ENCODE results near the gene SULF2.

The SULF2 gene

DNA sequence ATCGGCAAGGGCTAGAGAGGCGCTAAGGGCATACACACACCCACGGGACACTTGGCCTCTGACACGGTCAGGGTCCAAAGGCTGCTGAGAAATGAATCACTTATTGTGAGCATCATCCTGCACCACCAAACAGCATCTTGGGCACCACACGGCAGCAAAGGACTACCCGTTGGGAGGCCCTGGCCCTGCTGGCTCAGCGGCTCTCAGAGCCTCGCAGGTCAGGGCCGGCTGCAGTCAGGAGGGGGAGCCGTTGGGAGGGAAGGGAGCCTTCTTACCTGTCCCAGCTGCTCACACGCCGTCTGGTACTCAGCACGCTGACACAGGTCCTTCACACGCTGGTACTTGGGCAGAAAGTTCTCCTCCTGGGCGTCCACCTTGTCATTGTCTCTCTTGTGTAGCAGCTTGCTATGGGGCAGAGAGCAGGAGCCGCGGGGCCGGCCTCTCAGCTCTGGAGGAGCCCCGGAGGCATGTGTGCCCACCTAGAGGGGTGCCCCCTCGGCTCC is 109.0 kb downstream of the SULF2 start:
- ATAC-seq: no peak
- TF ChIP-seq TOX (CRISPR knock-in tag; IDR thresholded peaks at IDR 0.05; ENCODE audit: borderline replicate concordance) (no peak), ZC3H10 (CRISPR knock-in tag; IDR thresholded peaks at IDR 0.05) (no peak), RARB (CRISPR knock-in tag; IDR thresholded peaks at IDR 0.05) (no peak), OSR1 (CRISPR knock-in tag; IDR thresholded peaks at IDR 0.05) (no peak), CSDC2 (CRISPR knock-in tag; IDR thresholded peaks at IDR 0.05) (no peak), ESRRG (CRISPR knock-in tag; IDR thresholded peaks at IDR 0.05) (no peak), PPARA (CRISPR knock-in tag; IDR thresholded peaks at IDR 0.05; ENCODE audit: borderline replicate concordance) (no peak)
- TF ChIP-seq, protein P1, sequence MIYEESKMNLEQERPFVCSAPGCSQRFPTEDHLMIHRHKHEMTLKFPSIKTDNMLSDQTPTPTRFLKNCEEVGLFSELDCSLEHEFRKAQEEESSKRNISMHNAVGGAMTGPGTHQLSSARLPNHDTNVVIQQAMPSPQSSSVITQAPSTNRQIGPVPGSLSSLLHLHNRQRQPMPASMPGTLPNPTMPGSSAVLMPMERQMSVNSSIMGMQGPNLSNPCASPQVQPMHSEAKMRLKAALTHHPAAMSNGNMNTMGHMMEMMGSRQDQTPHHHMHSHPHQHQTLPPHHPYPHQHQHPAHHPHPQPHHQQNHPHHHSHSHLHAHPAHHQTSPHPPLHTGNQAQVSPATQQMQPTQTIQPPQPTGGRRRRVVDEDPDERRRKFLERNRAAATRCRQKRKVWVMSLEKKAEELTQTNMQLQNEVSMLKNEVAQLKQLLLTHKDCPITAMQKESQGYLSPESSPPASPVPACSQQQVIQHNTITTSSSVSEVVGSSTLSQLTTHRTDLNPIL (CRISPR knock-in tag; IDR thresholded peaks at IDR 0.05; ENCODE audit: low read depth): no peak

DNA sequence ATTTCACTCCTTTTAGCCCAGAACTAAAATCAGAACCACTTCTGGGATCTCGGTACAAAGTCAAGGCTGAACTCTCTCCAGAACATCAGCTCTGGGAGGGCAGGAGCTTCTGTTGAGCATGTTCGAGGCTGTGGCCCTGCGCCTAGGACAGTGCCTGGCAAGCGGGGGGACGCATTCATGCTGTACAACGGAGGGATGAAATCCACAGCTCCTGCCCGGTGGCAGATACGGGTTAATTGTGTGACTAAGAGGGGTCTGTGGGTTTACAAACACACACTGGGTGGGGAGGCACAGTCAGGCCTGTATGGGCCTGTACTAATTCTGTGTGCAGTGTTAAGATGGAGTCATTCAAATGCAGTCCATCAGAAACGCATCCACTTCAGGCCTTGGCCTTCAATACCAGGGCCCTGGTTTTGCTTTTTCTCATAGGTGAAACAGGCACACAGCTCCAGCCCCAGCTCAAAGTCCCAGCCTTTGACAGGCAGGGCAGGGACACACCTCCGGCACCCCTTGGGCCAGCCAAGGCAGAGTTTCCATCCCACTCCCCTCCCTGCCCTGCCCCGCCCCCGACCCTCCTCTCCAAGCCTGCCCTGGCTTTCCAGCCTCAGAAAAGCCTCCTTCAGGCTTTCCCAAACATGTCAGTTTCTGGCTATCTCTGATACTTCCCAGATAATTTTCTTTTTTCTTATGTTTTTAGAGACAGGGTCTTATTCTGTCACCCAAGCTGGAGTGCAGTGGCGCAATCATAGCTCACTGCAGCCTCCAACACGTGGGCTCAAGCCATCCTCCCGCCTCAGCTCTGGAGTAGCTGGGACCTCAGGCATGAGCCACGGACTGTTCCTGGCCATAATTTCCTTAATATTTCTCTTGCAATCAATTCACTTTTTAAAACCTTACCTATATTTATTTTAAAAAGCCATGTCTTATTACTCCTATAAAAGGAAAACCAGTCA is 109.8 kb downstream of the SULF2 start:
- TF ChIP-seq ZNF8 (CRISPR knock-in tag; IDR thresholded peaks at IDR 0.05): no peak
- TF ChIP-seq ZFP3 (CRISPR knock-in tag; IDR thresholded peaks at IDR 0.05): no peak
- TF ChIP-seq TCF4 (CRISPR knock-in tag; IDR thresholded peaks at IDR 0.05; ENCODE audit: borderline replicate concordance): no peak
- TF ChIP-seq BACH2 (CRISPR knock-in tag; IDR thresholded peaks at IDR 0.05; ENCODE audit: borderline replicate concordance): no peak
- no peak for TF ChIP-seq ZC3H10 (CRISPR knock-in tag; IDR thresholded peaks at IDR 0.05)
- TF ChIP-seq OSR1 (CRISPR knock-in tag; IDR thresholded peaks at IDR 0.05): no peak
- TF ChIP-seq, protein P1 (CRISPR knock-in tag; IDR thresholded peaks at IDR 0.05; ENCODE audit: low read depth): no peak
- TF ChIP-seq ISL1 (CRISPR knock-in tag; IDR thresholded peaks at IDR 0.05): no peak
- no peak for ATAC-seq

DNA sequence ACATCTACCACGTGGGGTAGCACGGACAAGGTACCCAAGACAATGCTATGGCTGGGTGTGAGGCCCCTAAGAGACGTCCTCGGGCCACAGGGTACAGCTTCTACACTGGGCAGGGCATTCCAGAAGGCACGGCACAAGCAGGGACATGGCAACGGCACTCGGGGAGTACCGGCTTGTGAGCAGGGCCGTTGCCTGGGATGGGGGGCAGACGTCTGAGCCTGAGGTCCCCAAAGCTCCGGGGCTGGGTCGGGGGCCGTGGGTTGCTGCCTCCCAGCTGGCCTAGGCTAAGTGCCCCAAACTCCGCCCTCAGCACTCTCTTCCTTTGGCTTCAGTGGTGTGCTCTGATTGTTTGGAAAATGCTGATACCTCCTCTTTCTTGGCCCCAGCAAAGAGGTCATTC is 110.6 kb downstream of the SULF2 start:
- no peak for TF ChIP-seq PPARA (CRISPR knock-in tag; IDR thresholded peaks at IDR 0.05; ENCODE audit: borderline replicate concordance)
- no peak for TF ChIP-seq RARB (CRISPR knock-in tag; IDR thresholded peaks at IDR 0.05)
- no peak for TF ChIP-seq ZNF70 (CRISPR knock-in tag; IDR thresholded peaks at IDR 0.05)
- no peak for TF ChIP-seq ZC3H10 (CRISPR knock-in tag; IDR thresholded peaks at IDR 0.05)
- no peak for TF ChIP-seq CSDC2 (CRISPR knock-in tag; IDR thresholded peaks at IDR 0.05)
- TF ChIP-seq BACH2 (CRISPR knock-in tag; IDR thresholded peaks at IDR 0.05; ENCODE audit: borderline replicate concordance): no peak
- TF ChIP-seq, protein P2, sequence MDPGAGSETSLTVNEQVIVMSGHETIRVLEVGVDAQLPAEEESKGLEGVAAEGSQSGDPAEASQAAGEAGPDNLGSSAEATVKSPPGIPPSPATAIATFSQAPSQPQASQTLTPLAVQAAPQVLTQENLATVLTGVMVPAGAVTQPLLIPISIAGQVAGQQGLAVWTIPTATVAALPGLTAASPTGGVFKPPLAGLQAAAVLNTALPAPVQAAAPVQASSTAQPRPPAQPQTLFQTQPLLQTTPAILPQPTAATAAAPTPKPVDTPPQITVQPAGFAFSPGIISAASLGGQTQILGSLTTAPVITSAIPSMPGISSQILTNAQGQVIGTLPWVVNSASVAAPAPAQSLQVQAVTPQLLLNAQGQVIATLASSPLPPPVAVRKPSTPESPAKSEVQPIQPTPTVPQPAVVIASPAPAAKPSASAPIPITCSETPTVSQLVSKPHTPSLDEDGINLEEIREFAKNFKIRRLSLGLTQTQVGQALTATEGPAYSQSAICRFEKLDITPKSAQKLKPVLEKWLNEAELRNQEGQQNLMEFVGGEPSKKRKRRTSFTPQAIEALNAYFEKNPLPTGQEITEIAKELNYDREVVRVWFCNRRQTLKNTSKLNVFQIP (CRISPR knock-in tag; IDR thresholded peaks at IDR 0.05; ENCODE audit: borderline replicate concordance, low read depth): no peak
- no peak for TF ChIP-seq ZNF565 (CRISPR knock-in tag; conservative IDR thresholded peaks at IDR 0.05; ENCODE audit: low read depth)
- TF ChIP-seq TCF4 (CRISPR knock-in tag; IDR thresholded peaks at IDR 0.05; ENCODE audit: borderline replicate concordance): no peak
- TF ChIP-seq, protein P1 (CRISPR knock-in tag; IDR thresholded peaks at IDR 0.05; ENCODE audit: low read depth): no peak
- TF ChIP-seq, protein P3, sequence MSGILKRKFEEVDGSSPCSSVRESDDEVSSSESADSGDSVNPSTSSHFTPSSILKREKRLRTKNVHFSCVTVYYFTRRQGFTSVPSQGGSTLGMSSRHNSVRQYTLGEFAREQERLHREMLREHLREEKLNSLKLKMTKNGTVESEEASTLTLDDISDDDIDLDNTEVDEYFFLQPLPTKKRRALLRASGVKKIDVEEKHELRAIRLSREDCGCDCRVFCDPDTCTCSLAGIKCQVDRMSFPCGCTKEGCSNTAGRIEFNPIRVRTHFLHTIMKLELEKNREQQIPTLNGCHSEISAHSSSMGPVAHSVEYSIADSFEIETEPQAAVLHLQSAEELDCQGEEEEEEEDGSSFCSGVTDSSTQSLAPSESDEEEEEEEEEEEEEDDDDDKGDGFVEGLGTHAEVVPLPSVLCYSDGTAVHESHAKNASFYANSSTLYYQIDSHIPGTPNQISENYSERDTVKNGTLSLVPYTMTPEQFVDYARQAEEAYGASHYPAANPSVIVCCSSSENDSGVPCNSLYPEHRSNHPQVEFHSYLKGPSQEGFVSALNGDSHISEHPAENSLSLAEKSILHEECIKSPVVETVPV (CRISPR knock-in tag; IDR thresholded peaks at IDR 0.05): no peak
- TF ChIP-seq ESRRG (CRISPR knock-in tag; IDR thresholded peaks at IDR 0.05): no peak
- TF ChIP-seq ZFP3 (CRISPR knock-in tag; IDR thresholded peaks at IDR 0.05): no peak
- TF ChIP-seq ARNTL (CRISPR knock-in tag; IDR thresholded peaks at IDR 0.05; ENCODE audit: borderline replicate concordance, low read depth): no peak
- no peak for TF ChIP-seq ZFP30 (CRISPR knock-in tag; IDR thresholded peaks at IDR 0.05)
- no peak for TF ChIP-seq SNAI2 (CRISPR knock-in tag; IDR thresholded peaks at IDR 0.05)
- TF ChIP-seq ISL1 (CRISPR knock-in tag; IDR thresholded peaks at IDR 0.05): no peak
- TF ChIP-seq OSR1 (CRISPR knock-in tag; IDR thresholded peaks at IDR 0.05): no peak
- no peak for ATAC-seq
